ENCODE data around the gene NSUN6.

- TF ChIP-seq CTCF (conservative IDR thresholded peaks at IDR 0.05; ENCODE audit: low read depth in 2 of 2) = no peak
- TF ChIP-seq EZH2 (IDR thresholded peaks at IDR 0.05; ENCODE audit: low read depth, unreplicated experiment) = no peak
- TF ChIP-seq REST (IDR thresholded peaks at IDR 0.05; ENCODE audit: unreplicated experiment) = no peak
- TF ChIP-seq POLR2AphosphoS5 (IDR thresholded peaks at IDR 0.05; ENCODE audit: low read depth) = no peak
- no peak for TF ChIP-seq JUNB (IDR thresholded peaks at IDR 0.05; ENCODE audit: unreplicated experiment)
- no peak for TF ChIP-seq ETS1 (IDR thresholded peaks at IDR 0.05)
Observed at GRCh38 chr10:18660816-18661431, 9.5 kb upstream of the NSUN6 start.
